Measurements from ENCODE around the gene ST6GAL2. TPM values are rescaled to one million over a fixed set of nuclear protein-coding genes. Genes with fewer than 3 reads are reported as not detected.

Gene ST6GAL2
- 23.2 and 25.7 TPM in 2 replicates for total RNA-seq (2014; rRNA removed; shearing (Covaris generic))
- 13.2 and 13.4 TPM in 2 replicates for polyA plus RNA-seq (2016; fragmentation: Nextera tagmentation; extraction: Ambion mirVana)
- long read RNA-seq, full-length matches to known transcripts = 1 of 4 reads
- long read RNA-seq, partial matches to known transcripts = 0 of 4 reads
- long read RNA-seq, other reads (novel, unspliced or antisense) = 3 of 4 reads

DNA sequence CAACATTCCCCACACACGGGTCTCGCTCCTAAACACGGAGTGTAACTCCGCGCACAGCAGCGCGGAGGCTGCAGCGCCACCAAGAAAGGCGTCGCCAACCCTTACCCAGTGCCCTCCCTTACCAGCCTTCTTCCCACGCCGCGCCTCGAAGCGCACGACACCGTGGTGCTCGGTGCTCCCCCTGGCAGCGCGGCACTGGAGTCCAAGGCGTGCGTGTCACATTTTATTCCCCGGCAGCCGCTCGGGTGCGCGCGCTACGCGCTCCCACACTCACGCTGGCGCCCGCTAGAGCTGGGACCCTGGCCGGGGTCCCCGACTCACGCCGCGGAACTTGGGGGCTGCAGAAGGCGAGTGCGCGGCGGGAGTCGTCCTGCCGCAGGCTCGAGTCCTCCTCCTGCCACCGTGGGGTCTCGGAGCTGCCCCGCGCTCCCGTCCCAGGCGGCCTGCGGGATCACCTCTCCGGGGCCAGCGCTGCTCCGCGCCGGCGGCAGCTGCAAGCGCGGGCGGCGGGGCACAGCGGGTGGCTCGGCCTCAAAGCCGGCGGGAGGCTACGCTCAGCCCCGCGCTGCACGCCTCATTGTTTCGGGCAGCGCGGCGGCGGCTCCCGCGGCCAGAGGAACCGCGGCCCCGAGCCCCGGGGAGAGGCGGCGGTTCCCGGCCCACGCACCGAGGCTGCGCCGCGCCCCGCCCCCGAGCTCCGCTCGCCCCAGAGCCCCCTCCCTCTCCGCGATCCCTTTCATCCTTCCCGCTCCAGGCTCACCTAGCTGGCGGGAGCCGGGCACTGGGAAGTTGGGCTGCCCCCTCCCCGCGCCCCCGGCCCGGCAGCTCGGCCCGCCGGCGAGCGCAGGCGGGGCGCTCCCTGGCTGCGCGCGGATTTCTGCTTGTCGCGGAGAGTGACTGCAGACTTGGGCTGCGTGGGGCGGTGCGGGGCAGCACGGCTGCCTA is at the start of gene ST6GAL2:
TSS of gene ST6GAL2 (minus strand) at position 197 of the 945 bp plus-strand sequence. CDS start 42,190 bp downstream, outside the sequence.
- Histone ChIP-seq H3K9me2 (ENCODE audit: insufficient read depth) (no peaks in the 10 kb centered on the region), H2AFZ (peak within 1 kb of the TSS; percentile 87; the same call in 1 of the 2 replicates), H3K4me2 (peak within 1 kb of the TSS; percentile 80), H3K79me2 (replicated peaks; ENCODE audit: insufficient read depth) (peaks cover 38% of the 10 kb centered on the region), H3K4me1 (ENCODE audit: insufficient read depth) (peaks cover 59% of the 10 kb centered on the region), H3K4me3 (peak within 1 kb of the TSS; percentile 63), H3K27me3 (ENCODE audit: insufficient read depth) (peaks cover 31% of the 10 kb centered on the region), H3K27ac (ENCODE audit: low read depth) (no peak within 1 kb of the TSS), H4K20me1 (replicated peaks; ENCODE audit: insufficient read depth) (peaks cover 2% of the 10 kb centered on the region), H3F3A (replicated peaks; ENCODE audit: low read depth) (0 out of 2 replicates have a peak, but pooled peaks cover 3% of the 10 kb centered on the region), H3K36me3 (ENCODE audit: insufficient read depth) (no peaks in the 10 kb centered on the region)
- DNase-seq (ENCODE audit: low spot score) (peak; percentile 72), ATAC-seq (peak; percentile 64)
- H3K9me3 Mint-ChIP-seq = no peaks in the 10 kb centered on the region; the same call in 2 of the 3 replicates
- no peak within 1 kb of the TSS for H3K27ac Mint-ChIP-seq
- H3K27me3 Mint-ChIP-seq (ENCODE audit: insufficient read depth, low read depth, poor library complexity) = peaks cover 24% of the 10 kb centered on the region
- no peaks in the 10 kb centered on the region; the same call in 2 of the 3 replicates for H3K36me3 Mint-ChIP-seq (ENCODE audit: low read depth)
- TF ChIP-seq, protein P1, sequence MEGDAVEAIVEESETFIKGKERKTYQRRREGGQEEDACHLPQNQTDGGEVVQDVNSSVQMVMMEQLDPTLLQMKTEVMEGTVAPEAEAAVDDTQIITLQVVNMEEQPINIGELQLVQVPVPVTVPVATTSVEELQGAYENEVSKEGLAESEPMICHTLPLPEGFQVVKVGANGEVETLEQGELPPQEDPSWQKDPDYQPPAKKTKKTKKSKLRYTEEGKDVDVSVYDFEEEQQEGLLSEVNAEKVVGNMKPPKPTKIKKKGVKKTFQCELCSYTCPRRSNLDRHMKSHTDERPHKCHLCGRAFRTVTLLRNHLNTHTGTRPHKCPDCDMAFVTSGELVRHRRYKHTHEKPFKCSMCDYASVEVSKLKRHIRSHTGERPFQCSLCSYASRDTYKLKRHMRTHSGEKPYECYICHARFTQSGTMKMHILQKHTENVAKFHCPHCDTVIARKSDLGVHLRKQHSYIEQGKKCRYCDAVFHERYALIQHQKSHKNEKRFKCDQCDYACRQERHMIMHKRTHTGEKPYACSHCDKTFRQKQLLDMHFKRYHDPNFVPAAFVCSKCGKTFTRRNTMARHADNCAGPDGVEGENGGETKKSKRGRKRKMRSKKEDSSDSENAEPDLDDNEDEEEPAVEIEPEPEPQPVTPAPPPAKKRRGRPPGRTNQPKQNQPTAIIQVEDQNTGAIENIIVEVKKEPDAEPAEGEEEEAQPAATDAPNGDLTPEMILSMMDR (conservative IDR thresholded peaks at IDR 0.05; ENCODE audit: low read depth in 2 of 2) = peak in 1 of 2 experiments; percentile 15; a peak in 1 of 4 replicates
- no peak for TF ChIP-seq STAT1 (IDR thresholded peaks at IDR 0.05; ENCODE audit: unreplicated experiment)
- H3K4me3 Mint-ChIP-seq = peak within 1 kb of the TSS; percentile 95
- H3K4me1 Mint-ChIP-seq = peaks cover 53% of the 10 kb centered on the region

DNA sequence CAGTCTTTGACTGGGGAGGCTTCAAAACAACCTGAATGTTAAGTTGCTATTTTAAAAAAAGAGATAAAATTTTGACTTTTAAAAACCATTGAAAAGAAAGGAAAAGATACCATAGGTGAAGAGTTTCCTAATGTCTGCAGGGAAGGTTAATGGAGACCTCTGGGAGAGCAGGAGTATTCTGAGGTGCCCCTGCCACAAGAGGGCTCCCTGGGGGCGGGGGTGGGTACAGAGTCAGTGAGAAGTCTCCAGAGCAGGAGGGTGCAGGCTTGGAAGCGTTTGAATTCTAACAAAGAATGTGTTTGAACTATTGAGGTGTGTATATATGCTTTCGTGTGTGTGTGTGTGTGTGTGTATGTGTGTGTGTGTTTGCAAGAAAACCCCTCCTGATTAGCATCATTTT is 46.7 kb upstream of the ST6GAL2 start:
- Histone ChIP-seq H3K27ac (ENCODE audit: low read depth) (no peak overlapping the region), H3F3A (replicated peaks; ENCODE audit: low read depth) (no peaks in the 10 kb centered on the region), H3K36me3 (ENCODE audit: insufficient read depth) (no peaks in the 10 kb centered on the region), H3K9me2 (ENCODE audit: insufficient read depth) (no peaks in the 10 kb centered on the region), H3K4me1 (ENCODE audit: insufficient read depth) (no peaks in the 10 kb centered on the region), H3K4me3 (no peak overlapping the region), H4K20me1 (replicated peaks; ENCODE audit: insufficient read depth) (no peaks in the 10 kb centered on the region), H2AFZ (no peak overlapping the region), H3K4me2 (no peak overlapping the region), H3K27me3 (ENCODE audit: insufficient read depth) (no peaks in the 10 kb centered on the region), H3K79me2 (replicated peaks; ENCODE audit: insufficient read depth) (no peaks in the 10 kb centered on the region)
- Mint-ChIP-seq H3K27ac (no peak overlapping the region), H3K36me3 (ENCODE audit: low read depth) (no peaks in the 10 kb centered on the region; the same call in 2 of the 3 replicates), H3K9me3 (peaks cover 4% of the 10 kb centered on the region; the same call in 2 of the 3 replicates), H3K4me3 (no peak overlapping the region), H3K27me3 (ENCODE audit: insufficient read depth, low read depth, poor library complexity) (peaks cover 2% of the 10 kb centered on the region), H3K4me1 (no peaks in the 10 kb centered on the region; the same call in 2 of the 3 replicates)
- TF ChIP-seq EZH2 (IDR thresholded peaks at IDR 0.05; ENCODE audit: low read depth, unreplicated experiment) = no peak
- TF ChIP-seq, protein P1 (conservative IDR thresholded peaks at IDR 0.05; ENCODE audit: low read depth in 2 of 2) = peak; percentile 46 to 50
- ATAC-seq (peak; percentile 45; the same call in 2 of the 3 replicates), DNase-seq (ENCODE audit: low spot score) (peak; percentile 20)
